Activated CD4-positive, alpha-beta T cell treated with anti-CD3 and anti-CD28 coated beads, Interleukin-2, amount 50 U/mL, for 48 hours (primary cell): ENCODE results near the gene EIF4B.

Experiments used
- DNase-seq, 2 experiments: peaks; one replicate each; pipeline ENCODE4 v3.0.0-alpha.2; 2020

Gene EIF4B

DNA sequence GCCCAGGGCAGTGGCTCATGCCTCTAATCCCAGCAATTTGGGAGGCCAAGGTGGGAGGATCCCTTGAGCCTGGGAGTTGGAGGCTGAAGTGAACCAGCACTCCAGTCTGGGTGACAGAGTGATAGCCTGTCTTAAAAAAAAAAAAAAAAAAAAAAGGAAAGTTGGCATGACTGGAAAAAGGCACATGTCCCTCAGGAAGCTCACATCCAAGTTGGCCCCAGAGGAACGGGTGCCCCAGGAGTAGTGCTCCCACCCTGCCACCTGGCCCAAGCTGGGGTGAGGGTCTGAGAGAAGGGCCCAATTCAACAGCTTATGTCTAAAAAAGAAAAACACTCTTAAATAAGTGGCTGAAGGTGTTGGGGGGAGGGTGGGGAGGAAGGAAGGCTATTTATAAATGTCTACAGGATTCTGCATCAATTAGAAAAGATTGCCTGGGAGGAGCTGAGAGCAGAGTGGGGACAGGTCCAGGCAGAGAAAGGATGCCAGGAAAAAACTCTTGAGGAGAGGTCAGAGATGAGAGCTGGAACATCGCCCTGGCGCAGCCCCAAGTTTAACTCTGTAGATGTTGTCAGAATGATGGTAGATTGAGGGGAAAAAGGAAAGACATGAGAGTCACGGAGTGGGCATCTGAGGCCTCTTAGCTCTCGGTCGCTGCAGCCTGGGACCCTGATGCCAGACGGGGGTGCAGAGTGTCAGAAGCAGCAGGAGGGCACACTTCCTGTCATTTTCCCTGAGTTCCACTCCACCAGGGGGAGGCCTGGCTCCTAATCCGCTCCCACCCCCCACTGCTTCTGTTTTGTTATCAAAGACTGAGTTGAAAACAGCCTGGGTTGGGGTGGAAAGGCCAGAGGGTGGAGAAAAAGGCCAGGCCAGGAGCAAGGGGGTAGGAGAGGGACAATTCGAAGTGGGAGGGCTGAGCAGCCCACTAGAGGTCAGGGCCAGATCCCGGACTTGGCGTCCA is 65.6 kb downstream of the EIF4B start:
- DNase-seq = no peak

DNA sequence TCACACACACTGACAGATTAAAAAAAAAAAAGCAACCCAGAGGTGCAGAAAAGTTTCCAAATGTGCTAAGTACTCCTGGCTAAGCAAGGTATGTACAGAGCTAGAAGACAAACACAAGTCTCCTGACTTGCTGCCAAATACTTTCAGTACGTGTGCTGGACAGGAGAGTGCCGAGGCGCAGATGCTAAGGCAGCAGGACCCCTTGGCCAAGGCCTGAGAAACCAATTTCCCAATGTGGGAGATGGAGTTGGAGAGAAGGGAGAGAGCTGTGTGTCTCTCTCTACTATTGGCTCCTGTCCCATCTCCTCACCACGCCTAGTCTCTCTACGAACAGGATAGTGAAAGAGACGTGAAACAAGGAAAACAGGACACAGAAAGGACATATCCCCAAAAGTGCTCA is 67.6 kb downstream of the EIF4B start:
- DNase-seq = no peak

DNA sequence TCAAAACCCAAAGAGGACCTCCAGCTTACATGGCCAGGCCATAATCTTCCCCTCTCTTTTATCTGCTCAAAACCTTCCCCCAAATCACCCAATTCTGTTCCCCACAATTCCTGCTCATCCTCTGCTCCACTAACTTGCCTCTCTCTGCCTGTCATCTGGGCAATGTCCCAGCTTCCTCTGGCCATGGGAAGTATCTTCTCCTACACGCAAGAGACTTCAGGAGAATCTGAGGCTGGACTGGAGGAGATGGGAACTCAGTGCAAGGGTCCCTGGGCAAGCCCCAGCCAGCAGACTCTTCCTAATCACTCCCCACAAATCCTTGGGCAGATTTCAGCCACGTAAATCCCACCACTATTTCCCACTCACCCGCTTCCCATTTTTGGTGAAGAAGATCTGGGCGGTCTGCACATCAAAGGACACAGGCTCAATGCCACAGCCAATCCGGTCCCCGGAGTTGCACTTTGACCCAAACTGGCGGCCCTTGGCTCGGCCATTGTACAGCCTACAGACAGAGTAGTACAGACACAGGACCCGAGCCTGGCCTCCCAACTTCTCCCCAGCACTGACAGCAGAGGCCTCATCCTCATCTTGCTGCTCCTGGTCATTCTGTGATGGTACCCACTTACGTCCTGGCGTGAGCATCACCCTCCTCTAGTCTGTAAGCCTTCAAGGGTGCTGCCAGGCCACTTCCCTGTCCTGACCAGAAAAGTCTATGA is 68.2 kb downstream of the EIF4B start:
- DNase-seq = no peak

- no peak for DNase-seq
Observed at GRCh38 chr12:53074999-53075370, 68.7 kb downstream of the EIF4B start.

DNA sequence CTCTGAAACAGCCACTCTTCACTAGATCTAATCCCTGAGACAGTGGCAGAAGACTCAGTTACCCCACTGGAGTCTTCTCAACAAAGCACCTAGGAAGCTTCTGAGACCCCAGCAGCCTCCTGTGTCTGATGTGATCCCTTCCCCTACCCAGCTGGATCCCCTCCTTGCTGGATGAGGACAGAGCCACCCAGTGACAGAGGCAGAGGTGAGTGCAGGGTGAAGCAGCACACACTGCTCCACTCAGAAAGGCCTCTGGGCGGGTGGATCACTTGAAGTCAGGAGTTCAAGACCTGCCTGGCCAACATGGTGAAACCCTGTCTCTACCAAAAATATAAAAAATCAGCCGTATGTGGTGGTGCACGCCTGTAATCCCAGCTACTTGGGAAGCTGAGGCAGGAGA is 70.2 kb downstream of the EIF4B start:
- no peak for DNase-seq

- no peak for DNase-seq
Observed at GRCh38 chr12:53077030-53077429, 70.8 kb downstream of the EIF4B start.

GRCh38 chr12:53078425-53079225 is 72.4 kb downstream of the EIF4B start:
- no peak for DNase-seq

DNA sequence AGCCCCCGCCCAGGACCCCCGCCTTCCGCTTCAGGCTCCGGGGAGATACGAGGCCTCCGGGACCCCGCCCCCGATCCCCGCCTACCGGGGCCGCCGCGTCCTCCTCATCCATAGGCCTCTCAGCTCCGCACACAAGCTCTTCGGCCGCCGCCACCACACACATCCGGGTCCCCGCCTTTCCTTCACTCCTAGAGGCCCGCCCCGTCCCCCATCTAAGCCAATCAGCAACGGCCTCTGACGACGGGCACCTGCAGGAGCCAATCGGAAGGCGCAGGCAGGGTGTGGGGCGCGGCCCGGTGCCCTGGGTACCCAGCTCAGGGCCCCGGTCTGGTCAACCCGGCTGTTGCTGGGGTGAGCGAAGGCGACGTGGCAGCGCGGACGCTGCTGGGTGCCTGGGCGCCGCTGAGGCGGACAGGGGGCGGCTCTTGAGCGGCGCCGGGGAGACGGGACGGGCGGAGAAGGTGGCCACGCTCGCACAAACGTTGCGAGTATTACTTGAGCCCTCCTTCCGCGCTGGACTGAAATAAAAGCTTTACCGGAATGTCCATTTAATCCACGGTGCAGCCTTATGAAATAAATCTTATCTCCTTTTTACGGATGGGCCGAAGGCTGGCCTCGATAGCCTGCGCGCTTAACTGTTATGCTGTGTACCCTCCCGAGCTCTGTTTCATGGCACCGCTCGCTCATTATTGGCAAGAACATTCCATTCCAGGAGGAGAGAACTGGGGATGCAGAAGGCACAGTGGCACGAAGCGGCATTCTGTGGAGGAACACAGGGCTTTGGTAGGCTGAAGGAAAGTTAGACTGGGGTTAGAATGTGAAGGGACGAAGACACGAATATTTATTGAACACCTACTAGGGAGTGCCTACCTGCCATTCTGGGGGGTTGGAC is 73.2 kb downstream of the EIF4B start, which contains the start of gene SPRYD3:
Gene SPRYD3, minus strand, starts transcription at position 165 of the 892 bp plus-strand sequence. Its CDS starts 57 bp downstream, at position 108.
- DNase-seq = peak; percentile 97

GRCh38 chr12:53082637-53083175 is 76.5 kb downstream of the EIF4B start:
- DNase-seq = no peak

DNA sequence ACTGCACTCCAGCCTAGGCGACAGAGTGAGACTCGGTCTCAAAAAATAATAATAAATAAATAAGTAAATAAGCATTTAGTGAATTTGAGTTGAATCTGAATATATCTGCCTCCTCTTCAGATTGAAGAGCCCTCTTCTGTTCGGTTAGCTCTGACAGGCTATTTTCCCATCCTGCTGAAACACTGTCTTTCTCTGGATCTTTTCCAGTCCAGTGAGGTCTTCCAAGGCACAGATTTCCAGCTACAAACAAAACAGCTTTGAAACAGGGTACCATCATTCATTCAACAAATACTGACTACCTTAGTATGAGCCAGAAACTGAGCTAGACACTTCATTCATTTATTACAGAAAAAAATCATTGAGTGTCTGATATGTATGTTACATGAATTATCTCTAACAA is 80.1 kb downstream of the EIF4B start:
- no peak for DNase-seq

GRCh38 chr12:53090105-53090504 is 83.8 kb downstream of the EIF4B start:
- DNase-seq = no peak

DNA sequence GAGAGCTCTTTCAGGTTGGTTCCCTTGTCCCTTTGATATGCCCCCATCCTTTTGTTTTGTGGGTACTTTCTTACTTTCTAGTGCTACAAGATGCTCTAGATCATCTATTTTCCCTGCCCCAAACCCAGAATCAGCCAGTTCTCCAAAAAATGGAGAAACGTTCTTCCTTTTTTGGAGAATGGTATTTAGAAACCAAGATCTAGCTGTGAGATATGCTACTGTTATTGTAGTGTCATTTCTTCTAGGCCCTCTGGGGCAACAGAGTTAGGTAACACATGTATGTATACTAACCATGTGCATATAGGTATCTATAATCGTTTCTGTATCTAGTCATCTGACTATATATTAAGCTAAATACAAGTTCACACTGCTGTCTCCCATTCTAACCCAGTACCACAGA is 84.3 kb downstream of the EIF4B start:
- no peak for DNase-seq

DNA sequence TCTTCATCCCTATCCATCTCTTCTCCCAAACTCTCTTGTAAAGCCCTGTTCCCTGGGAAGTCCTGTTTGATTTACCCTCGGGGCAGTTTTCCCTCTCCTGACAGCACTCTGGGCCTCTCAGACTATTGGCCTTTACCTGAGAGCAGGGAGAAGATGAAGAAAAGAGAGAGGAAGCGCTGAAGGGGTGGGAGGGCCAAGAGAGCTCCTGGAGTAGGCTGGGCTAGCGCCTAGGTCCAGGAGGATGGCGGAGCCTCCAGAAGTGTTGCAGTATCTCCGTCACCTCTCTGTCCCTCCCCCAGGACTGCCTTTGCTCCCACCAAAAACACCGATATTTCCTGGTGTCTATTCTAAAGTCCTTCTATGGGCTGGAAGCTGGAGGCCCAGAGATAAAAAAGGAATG is 85.5 kb downstream of the EIF4B start:
- no peak for DNase-seq
